Spinal cord (tissue), 10 donors: ENCODE data around the gene USP35. TPM values are rescaled to one million over a fixed set of nuclear protein-coding genes. Genes with fewer than 3 reads are reported as not detected.

ENCODE experiments used
- DNase-seq, 6 donors: peaks; one replicate each; pipeline versions ENCODE4 v3.0.0 to v3.0.0-alpha.2; 2013 to 2015; ENCODE audit warnings: low spot score in 6 of 6, low read depth in 4 of 6
- H3K27ac ChIP-seq: one replicate; pipeline ENCODE4 v1.5.1; 2013; ENCODE audit warnings: low read depth, low read length, control low read depth
- H3K27me3 ChIP-seq: one replicate; pipeline ENCODE4 v1.6.1; 2013; ENCODE audit warnings: low read length; ENCODE audit not compliant: control insufficient read depth, insufficient read depth
- H3K36me3 ChIP-seq: one replicate; pipeline ENCODE4 v1.6.1; 2013; ENCODE audit warnings: low read length; ENCODE audit not compliant: control insufficient read depth, insufficient read depth
- H3K4me1 ChIP-seq: one replicate; pipeline ENCODE4 v1.6.1; 2013; ENCODE audit warnings: low read length; ENCODE audit not compliant: control insufficient read depth, insufficient read depth
- H3K4me3 ChIP-seq: one replicate; pipeline ENCODE4 v1.5.1; 2013; ENCODE audit warnings: low read depth, low read length, control low read depth
- H3K9me3 ChIP-seq: one replicate; pipeline ENCODE4 v1.6.1; 2013; ENCODE audit warnings: low read length; ENCODE audit not compliant: control insufficient read depth, insufficient read depth
- WGBS: methylation state at CpG from one replicate; pipeline ENCODE4 v1.1.5; 2013; ENCODE audit warnings: missing lambda C conversion rate; ENCODE audit not compliant: insufficient coverage; 5-methylcytosine and 5-hydroxymethylcytosine counted together
- polyA plus RNA-seq, 2 donors: library from polyadenylated mRNA; unstranded; fragments of 120-200 nt; gene quantifications; one replicate each; pipeline ENCODE4 v1.2.1, GENCODE V29; 2013; ENCODE audit not compliant: insufficient read length in 2 of 2
- total RNA-seq, 2 donors: library from RNA; depleted of rRNA in 1 of 2; stranded (reverse); fragments of 120-200 nt in 1 of 2; fragments of >200 nt in 1 of 2; gene quantifications; one replicate each; pipeline versions ENCODE4 v1.2.3 to v1.2.4, GENCODE V29; 2013 to 2014
- donor health status: healthy.

The USP35 gene
- total and polyA plus RNA-seq, 4 donors: 7.4 to 14.6 (median 11.2) TPM

DNA sequence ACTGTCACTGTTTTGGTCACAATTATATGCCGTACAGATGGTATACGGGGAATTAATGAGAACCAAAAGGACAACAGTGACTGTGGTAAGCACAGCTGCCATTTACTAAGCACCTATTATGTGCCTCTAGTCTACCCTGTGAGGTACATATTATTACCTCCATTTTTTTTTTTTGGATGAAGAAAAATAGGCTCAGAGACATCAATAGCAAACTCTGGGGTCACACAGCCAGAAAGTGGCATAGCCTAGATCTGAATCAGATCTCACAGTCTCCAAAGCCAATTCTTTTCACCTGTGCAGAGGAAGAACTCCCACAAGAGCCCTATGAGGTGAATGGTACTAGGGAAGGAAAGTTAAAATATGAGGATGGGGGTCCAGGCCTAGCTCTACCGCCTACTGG, 68.9 kb downstream of the USP35 start:
- no peak overlapping the region for H3K27ac ChIP-seq
- no peaks in the 10 kb centered on the region for H3K36me3 ChIP-seq
- no peak for DNase-seq
- no peak overlapping the region for H3K4me3 ChIP-seq
- no peaks in the 10 kb centered on the region for H3K27me3 ChIP-seq
- no peaks in the 10 kb centered on the region for H3K4me1 ChIP-seq
- WGBS: 100% methylated on average over 1 of the region's 3 CpGs
- no peaks in the 10 kb centered on the region for H3K9me3 ChIP-seq

DNA sequence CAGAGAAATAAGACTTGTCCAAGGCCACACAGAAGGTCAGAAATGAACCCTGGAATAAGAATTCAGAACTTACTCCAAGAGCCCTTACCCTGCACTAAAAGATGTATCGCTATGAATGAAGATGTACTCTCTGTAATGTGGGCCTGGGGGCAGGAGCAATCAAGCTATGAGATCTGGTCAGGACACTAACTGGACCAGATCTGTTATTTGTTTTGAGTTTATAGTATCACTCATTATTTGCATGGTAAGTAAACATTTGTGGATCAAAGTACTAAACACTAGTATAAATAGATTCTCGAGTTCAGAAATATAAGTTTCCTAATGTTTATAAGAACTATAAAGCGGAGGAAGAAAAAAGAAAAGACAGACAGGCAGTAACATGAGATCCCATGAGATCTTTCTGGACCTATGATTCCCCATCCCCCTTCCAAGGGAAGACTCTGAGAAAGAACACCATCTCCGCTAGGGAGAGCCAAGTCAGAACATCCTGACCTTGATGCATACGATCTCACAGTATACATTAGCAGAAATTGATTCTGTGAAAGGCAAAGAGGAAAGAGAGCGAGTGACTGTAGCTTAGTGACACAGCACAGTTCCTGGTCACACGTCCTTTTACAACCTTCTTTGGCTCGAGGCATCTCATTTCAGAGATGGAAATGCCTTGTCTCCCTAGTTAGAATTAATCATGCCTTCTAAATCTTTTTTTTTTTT, 71.2 kb downstream of the USP35 start:
- no peaks in the 10 kb centered on the region for H3K9me3 ChIP-seq
- H3K27ac ChIP-seq: no peak overlapping the region
- no peaks in the 10 kb centered on the region for H3K36me3 ChIP-seq
- H3K4me3 ChIP-seq: no peak overlapping the region
- H3K27me3 ChIP-seq: no peaks in the 10 kb centered on the region
- DNase-seq: peak in 1 of 6 donors; percentile 41
- WGBS: 55% methylated on average over 2 of the region's 8 CpGs
- no peaks in the 10 kb centered on the region for H3K4me1 ChIP-seq

DNA sequence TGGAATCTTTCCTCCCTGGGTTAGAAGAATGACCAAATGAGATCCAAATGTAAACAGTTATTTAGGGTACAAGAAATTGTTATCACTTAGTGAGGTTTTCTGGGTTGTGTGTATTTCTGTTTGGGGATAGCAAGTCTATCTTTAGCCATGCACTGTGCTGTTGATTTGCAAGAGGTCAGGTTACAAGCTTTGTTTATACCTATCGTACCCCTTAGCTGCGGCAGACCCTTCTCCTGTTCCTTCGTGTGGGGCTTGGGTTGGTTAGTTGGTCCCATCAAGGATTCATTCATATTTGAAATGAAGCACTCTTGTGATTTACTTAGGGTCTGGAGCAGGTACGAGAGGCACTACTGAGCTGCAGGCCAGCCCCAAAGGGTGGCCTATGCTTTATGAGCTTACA, 72.6 kb downstream of the USP35 start:
- WGBS: no CpG with 5 or more reads among the region's 4 CpGs
- H3K36me3 ChIP-seq: no peaks in the 10 kb centered on the region
- no peak for DNase-seq
- H3K27ac ChIP-seq: no peak overlapping the region
- no peak overlapping the region for H3K4me3 ChIP-seq
- no peaks in the 10 kb centered on the region for H3K9me3 ChIP-seq
- no peaks in the 10 kb centered on the region for H3K4me1 ChIP-seq
- no peaks in the 10 kb centered on the region for H3K27me3 ChIP-seq

DNA sequence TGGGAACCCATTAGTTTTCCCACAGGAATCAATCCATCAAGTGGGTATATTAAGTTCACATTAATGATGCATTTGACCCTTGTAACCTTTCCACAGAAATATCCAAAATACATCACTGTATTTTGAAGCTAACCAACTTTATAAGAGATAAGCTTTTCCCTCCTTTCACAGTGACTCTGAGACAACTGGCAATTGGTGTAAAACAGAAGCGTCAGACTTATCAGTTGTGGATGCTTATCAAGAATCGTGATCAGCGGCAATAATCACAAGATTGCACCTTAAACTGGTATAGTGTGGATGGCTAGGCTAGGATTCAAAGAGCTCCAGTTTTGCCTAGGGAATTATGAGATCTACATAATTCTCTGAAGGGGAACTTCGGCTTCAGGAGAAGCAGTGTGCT, 73.1 kb downstream of the USP35 start:
- DNase-seq: no peak
- no peaks in the 10 kb centered on the region for H3K27me3 ChIP-seq
- no peaks in the 10 kb centered on the region for H3K4me1 ChIP-seq
- no peaks in the 10 kb centered on the region for H3K36me3 ChIP-seq
- H3K9me3 ChIP-seq: no peaks in the 10 kb centered on the region
- 96% methylated on average over 4 of the region's 4 CpGs for WGBS
- H3K4me3 ChIP-seq: no peak overlapping the region
- no peak overlapping the region for H3K27ac ChIP-seq

DNA sequence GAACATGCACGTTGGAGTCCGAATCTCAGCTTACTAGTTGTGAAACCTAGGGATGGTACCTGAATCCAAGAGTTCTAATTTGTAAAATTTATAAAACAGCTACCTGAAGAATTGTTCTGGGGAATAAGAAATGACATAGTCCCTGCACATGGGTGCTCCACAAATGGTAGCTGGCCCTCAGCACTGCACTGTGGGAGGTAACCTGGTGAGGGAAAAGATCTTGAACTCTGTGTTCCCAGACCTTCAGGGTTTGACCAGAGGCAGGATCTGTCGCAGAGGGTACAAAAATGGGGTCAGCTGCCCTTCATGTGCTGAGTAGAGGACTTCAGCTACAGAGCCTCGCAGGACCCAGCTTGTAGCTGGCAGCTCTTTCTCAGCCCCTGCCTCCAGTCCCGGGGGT, 73.5 kb downstream of the USP35 start:
- no peak overlapping the region for H3K4me3 ChIP-seq
- H3K4me1 ChIP-seq: no peaks in the 10 kb centered on the region
- WGBS: 76% methylated on average over 5 of the region's 5 CpGs
- no peaks in the 10 kb centered on the region for H3K9me3 ChIP-seq
- H3K27me3 ChIP-seq: no peaks in the 10 kb centered on the region
- no peak for DNase-seq
- H3K27ac ChIP-seq: no peak overlapping the region
- no peaks in the 10 kb centered on the region for H3K36me3 ChIP-seq

DNA sequence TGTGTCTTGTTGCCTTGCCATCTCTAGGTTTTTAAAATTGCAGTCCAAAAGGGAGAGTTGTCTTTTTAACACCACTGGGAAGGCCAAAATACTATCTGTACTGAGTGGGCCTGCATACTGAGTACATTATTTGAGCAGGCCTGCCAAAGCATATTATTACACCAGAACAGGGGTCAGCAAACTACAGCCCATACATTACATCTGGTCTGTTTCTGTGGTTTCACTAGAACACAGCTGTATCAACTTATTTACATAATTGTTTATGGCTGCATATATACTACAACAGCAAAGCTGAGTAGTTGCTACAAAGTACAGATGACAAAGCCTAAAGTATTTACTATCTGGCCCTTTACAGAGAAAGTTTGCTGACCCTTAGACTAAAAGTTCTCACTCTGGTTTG, 74.0 kb downstream of the USP35 start:
- H3K27ac ChIP-seq: no peak overlapping the region
- no peak for DNase-seq
- H3K36me3 ChIP-seq: no peaks in the 10 kb centered on the region

More for the DNA sequence above, 74.0 kb downstream of the USP35 start:
- Histone ChIP-seq H3K4me3 (no peak overlapping the region), H3K9me3 (no peaks in the 10 kb centered on the region), H3K4me1 (no peaks in the 10 kb centered on the region), H3K27me3 (no peaks in the 10 kb centered on the region)

Other genes starting within 250 kb of the USP35 start
- gene INTS4, start 194.3 kb upstream of the USP35 start, total RNA-seq: 10 to 100 TPM; 31.9 to 42.3 TPM
- gene INTS4, start 194.3 kb upstream of the USP35 start, polyA plus RNA-seq: 10 to 100 TPM; 25.3 to 27.5 TPM
- 1 to 10 TPM; 3.1 to 6.4 TPM for gene KCTD14, start 165.6 kb upstream of the USP35 start, total RNA-seq
- gene KCTD14, start 165.6 kb upstream of the USP35 start, polyA plus RNA-seq: 1 to 10 TPM; 1.8 to 3.2 TPM
- under 1 TPM; 0.11 to 0.20 TPM for gene THRSP, start 125.1 kb upstream of the USP35 start, total RNA-seq
- gene THRSP, start 125.1 kb upstream of the USP35 start, polyA plus RNA-seq: under 1 TPM; 0.29 to 0.41 TPM
- 100 to 1,000 TPM in 1 of 2 donors, 10 to 100 TPM in 1; 82.2 to 257 TPM for gene NDUFC2, start 109.1 kb upstream of the USP35 start, total RNA-seq
- gene NDUFC2, start 109.1 kb upstream of the USP35 start, polyA plus RNA-seq: 100 to 1,000 TPM; 263 to 275 TPM
- gene ALG8, start 49.3 kb upstream of the USP35 start, total RNA-seq: 10 to 100 TPM; 43.3 to 55.7 TPM
- 10 to 100 TPM; 38.0 to 48.0 TPM for gene ALG8, start 49.3 kb upstream of the USP35 start, polyA plus RNA-seq
- gene KCTD21, start 293 bp upstream of the USP35 start, total RNA-seq: 10 to 100 TPM in 1 of 2 donors, 1 to 10 TPM in 1; 7.6 to 13.8 TPM
- gene KCTD21, start 293 bp upstream of the USP35 start, polyA plus RNA-seq: 10 to 100 TPM; 15.3 to 17.6 TPM
- gene GAB2, start 228.9 kb downstream of the USP35 start, total RNA-seq: 10 to 100 TPM; 16.2 to 24.3 TPM
- gene GAB2, start 228.9 kb downstream of the USP35 start, polyA plus RNA-seq: 10 to 100 TPM; 30.7 to 31.5 TPM